HepG2 (cell line): ENCODE data around the gene SPG7. TPM values are rescaled to one million over a fixed set of nuclear protein-coding genes. Genes with fewer than 3 reads are reported as not detected.

Experiments used
- CCDC6 ChIP-seq: sonication (generic); formaldehyde crosslinking; IDR thresholded peaks from 2 replicates; pipeline ENCODE4 v1.8.1; 2022; ENCODE audit warnings: mild to moderate bottlenecking, missing genetic modification reagents, moderate library complexity
- GATAD2A ChIP-seq: IDR thresholded peaks from 2 replicates; pipeline ENCODE4 v1.6.1; 2016
- HINFP ChIP-seq: sonication (generic); formaldehyde crosslinking; IDR thresholded peaks from 2 replicates; pipeline ENCODE4 v1.4.0; 2020; ENCODE audit warnings: low read depth, mild to moderate bottlenecking, missing genetic modification reagents
- HNF1A ChIP-seq, 2 experiments: sonication (generic) in 1 of 2; formaldehyde crosslinking in 1 of 2; IDR thresholded peaks; 2 replicates each; pipeline versions ENCODE4 v1.4.0 to v1.6.1; 2016 to 2020; ENCODE audit warnings: borderline replicate concordance in 1 of 2, low read depth in 1 of 2, mild to moderate bottlenecking in 1 of 2, missing genetic modification reagents in 1 of 2
- PBX2 ChIP-seq: IDR thresholded peaks from 2 replicates; pipeline ENCODE4 v1.6.1; 2016; ENCODE audit warnings: control low read depth
- POLR2A ChIP-seq, 2 experiments: IDR thresholded peaks; 2 replicates each; pipeline ENCODE4 v1.6.1; 2011; ENCODE audit warnings: low read depth in 2 of 2, low read length in 2 of 2, mild to moderate bottlenecking in 1 of 2, moderate library complexity in 1 of 2; ENCODE audit not compliant: insufficient read depth in 1 of 2
- RFX3 ChIP-seq: IDR thresholded peaks from 2 replicates; pipeline ENCODE4 v1.6.1; 2016; ENCODE audit warnings: missing biosample characterization, missing genetic modification reagents
- RFXANK ChIP-seq: IDR thresholded peaks from 2 replicates; pipeline ENCODE4 v1.6.1; 2016
- SIN3A ChIP-seq: IDR thresholded peaks from 2 replicates; pipeline ENCODE4 v1.6.1; 2011; ENCODE audit warnings: low read depth, mild to moderate bottlenecking, control low read depth, low read length, borderline replicate concordance
- SIX1 ChIP-seq: sonication (generic); formaldehyde crosslinking; IDR thresholded peaks from 2 replicates; pipeline ENCODE4 v1.4.0; 2020; ENCODE audit warnings: missing genetic modification reagents, borderline replicate concordance
- TOE1 ChIP-seq: sonication (generic); formaldehyde crosslinking; IDR thresholded peaks from 2 replicates; pipeline ENCODE4 v1.4.0; 2020; ENCODE audit warnings: mild to moderate bottlenecking, missing genetic modification reagents
- UBTF ChIP-seq: sonication (generic); formaldehyde crosslinking; IDR thresholded peaks from 2 replicates; pipeline ENCODE4 v1.4.0; 2020; ENCODE audit warnings: mild to moderate bottlenecking, missing genetic modification reagents
- ZNF33B ChIP-seq: sonication (generic); formaldehyde crosslinking; IDR thresholded peaks from 2 replicates; pipeline ENCODE4 v1.5.1; 2020; ENCODE audit warnings: mild to moderate bottlenecking, missing genetic modification reagents
- ZNF550 ChIP-seq: sonication (generic); formaldehyde crosslinking; IDR thresholded peaks from 2 replicates; pipeline ENCODE4 v1.4.0; 2020; ENCODE audit warnings: mild to moderate bottlenecking, missing genetic modification reagents, borderline replicate concordance
- ZNF564 ChIP-seq: sonication (generic); formaldehyde crosslinking; IDR thresholded peaks from 2 replicates; pipeline ENCODE4 v1.8.1; 2023; ENCODE audit warnings: mild to moderate bottlenecking, missing genetic modification reagents
- ZNF574 ChIP-seq: sonication (generic); formaldehyde crosslinking; IDR thresholded peaks from 2 replicates; pipeline ENCODE4 v1.4.0; 2020; ENCODE audit warnings: missing genetic modification reagents
- ZNF678 ChIP-seq: sonication (generic); formaldehyde crosslinking; IDR thresholded peaks from 2 replicates; pipeline ENCODE4 v1.4.0; 2020; ENCODE audit warnings: mild to moderate bottlenecking, missing genetic modification reagents
- ZSCAN21 ChIP-seq: sonication (generic); formaldehyde crosslinking; IDR thresholded peaks from 2 replicates; pipeline ENCODE4 v1.8.0; 2022; ENCODE audit warnings: mild to moderate bottlenecking, missing genetic modification reagents, moderate library complexity, borderline replicate concordance
- polyA plus RNA-seq, 8 experiments: library from polyadenylated mRNA; depleted of rRNA in 3 of 8; stranded (reverse) in 7 of 8; unstranded in 1 of 8; fragments of >200 nt; fragmentation: Illumina TruSeq in 4 of 8; extraction: Trizol in 4 of 8; gene quantifications; 2 replicates each; pipeline versions ENCODE4 v1.2.1 to v1.2.3, GENCODE V29; 2011 to 2016; ENCODE audit warnings: low read depth in 4 of 8, missing spikeins in 1 of 8, mixed read lengths in 1 of 8; ENCODE audit not compliant: insufficient read depth in 1 of 8
- total RNA-seq, 5 experiments: library from RNA; depleted of rRNA; stranded (reverse); fragments of >200 nt; fragmentation: Illumina TruSeq; extraction: Trizol; gene quantifications; 2 replicates each; pipeline ENCODE4 v1.2.3, GENCODE V29; 2016; ENCODE audit warnings: low read depth in 1 of 5

The SPG7 gene
- total and polyA plus RNA-seq, 2 of the 13 experiments (the other 11 are each of a cell fraction or from before 2014, with no cell fraction given) = 66.0 to 136 TPM

- peak; percentile 6; the same call in 1 of the 2 replicates for TF ChIP-seq UBTF (CRISPR knock-in tag)
- no peak for TF ChIP-seq ZNF33B (CRISPR knock-in tag)
- no peak for TF ChIP-seq SIX1 (CRISPR knock-in tag)
- TF ChIP-seq ZSCAN21 = no peak
- peak in 1 of 2 experiments; percentile 51; a peak in 1 of 4 replicates for TF ChIP-seq POLR2A (IDR thresholded peaks at IDR 0.05; ENCODE audit: insufficient read depth in 1 of 2, low read depth in 2 of 2, low read length in 2 of 2)
- TF ChIP-seq GATAD2A (CRISPR knock-in tag) = no peak
- TF ChIP-seq PBX2 = no peak
- TF ChIP-seq ZNF678 = no peak
- no peak for TF ChIP-seq RFXANK (CRISPR knock-in tag)
- no peak for TF ChIP-seq ZNF550 (CRISPR knock-in tag)
- TF ChIP-seq CCDC6 (CRISPR knock-in tag) = 0 out of 2 replicates have a peak, but pooled peaks have one; percentile 4
- TF ChIP-seq ZNF574 (CRISPR knock-in tag) = no peak
- no peak for TF ChIP-seq HNF1A (IDR thresholded peaks at IDR 0.05; ENCODE audit: low read depth)
- TF ChIP-seq HNF1A (CRISPR knock-in tag; IDR thresholded peaks at IDR 0.05; ENCODE audit: borderline replicate concordance) = no peak
- TF ChIP-seq SIN3A = peak; percentile 25; the same call in 1 of the 2 replicates
- TF ChIP-seq RFX3 (CRISPR knock-in tag) = no peak
- TF ChIP-seq HINFP = 0 out of 2 replicates have a peak, but pooled peaks have one; percentile 66
- TF ChIP-seq ZNF564 (CRISPR knock-in tag) = no peak
- TF ChIP-seq TOE1 (CRISPR knock-in tag) = no peak
Measured at GRCh38 chr16:89491238-89491869, 16.8 kb upstream of the SPG7 start (continued).
